RWPE1 (cell line): ENCODE data around the gene IFRD1.

ENCODE experiments used
- CTCF ChIA-PET: fragments of 350-600 bp; sonication (Branson Sonifier 250); formaldehyde crosslinking; extraction: SDS; loops from one replicate; lab custom pipeline; 2021; lab: Yijun Ruan, JAX
- POLR2A ChIA-PET: fragments of 400-600 bp; formaldehyde crosslinking; extraction: SDS; loops from one replicate; lab custom pipeline; 2020; ENCODE audit warnings: antibody characterized with exemption; ENCODE audit not compliant: low non-redundant PET; lab: Yijun Ruan, JAX
- DNase-seq: peaks from one replicate; pipeline ENCODE4 v3.0.0; 2012; ENCODE audit warnings: low spot score
- H3K27ac ChIP-seq: fragments of 450-650 bp; 2 replicates; pipeline ENCODE4 v1.5.1; 2017
- TF ChIP-seq, protein P1 (sequence below): fragments of 450-650 bp; conservative IDR thresholded peaks from 2 replicates; pipeline ENCODE4 v1.5.1; 2017; ENCODE audit warnings: low read depth, mild to moderate bottlenecking

The IFRD1 gene

GRCh38 chr7:112505495-112505894 is 55.2 kb downstream of the IFRD1 start:
- CTCF ChIA-PET: interaction anchor here (0.6 to 0.7 kb wide), 2 partner anchors 494 to 1094 kb away, joined by 4 read pairs; no protein-coding TSS in a partner anchor
- POLR2A ChIA-PET: no interaction called here
- TF ChIP-seq, protein P1, sequence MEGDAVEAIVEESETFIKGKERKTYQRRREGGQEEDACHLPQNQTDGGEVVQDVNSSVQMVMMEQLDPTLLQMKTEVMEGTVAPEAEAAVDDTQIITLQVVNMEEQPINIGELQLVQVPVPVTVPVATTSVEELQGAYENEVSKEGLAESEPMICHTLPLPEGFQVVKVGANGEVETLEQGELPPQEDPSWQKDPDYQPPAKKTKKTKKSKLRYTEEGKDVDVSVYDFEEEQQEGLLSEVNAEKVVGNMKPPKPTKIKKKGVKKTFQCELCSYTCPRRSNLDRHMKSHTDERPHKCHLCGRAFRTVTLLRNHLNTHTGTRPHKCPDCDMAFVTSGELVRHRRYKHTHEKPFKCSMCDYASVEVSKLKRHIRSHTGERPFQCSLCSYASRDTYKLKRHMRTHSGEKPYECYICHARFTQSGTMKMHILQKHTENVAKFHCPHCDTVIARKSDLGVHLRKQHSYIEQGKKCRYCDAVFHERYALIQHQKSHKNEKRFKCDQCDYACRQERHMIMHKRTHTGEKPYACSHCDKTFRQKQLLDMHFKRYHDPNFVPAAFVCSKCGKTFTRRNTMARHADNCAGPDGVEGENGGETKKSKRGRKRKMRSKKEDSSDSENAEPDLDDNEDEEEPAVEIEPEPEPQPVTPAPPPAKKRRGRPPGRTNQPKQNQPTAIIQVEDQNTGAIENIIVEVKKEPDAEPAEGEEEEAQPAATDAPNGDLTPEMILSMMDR: no peak
- H3K27ac ChIP-seq: no peak overlapping the region
- DNase-seq: no peak

DNA sequence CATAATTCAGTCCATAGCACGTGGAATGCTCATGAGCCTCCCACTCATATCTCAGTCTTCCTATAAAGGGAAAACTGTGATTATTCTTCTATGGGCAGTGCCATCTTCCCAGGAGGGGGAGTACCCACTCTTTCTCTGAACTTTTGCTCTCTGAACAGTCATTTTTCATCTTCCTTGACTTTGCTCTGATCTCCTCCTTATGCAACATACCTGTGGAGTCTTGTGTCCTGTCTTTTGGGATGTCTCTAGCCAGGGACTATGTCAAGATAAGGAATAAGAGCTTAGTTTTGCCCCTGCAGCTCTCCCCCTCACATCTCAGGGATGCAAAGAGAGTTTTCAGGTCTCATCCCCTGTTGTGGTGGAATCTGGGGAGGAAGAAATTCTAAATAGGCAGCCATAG is 58.1 kb downstream of the IFRD1 start:
- ChIA-PET POLR2A (no interaction called here), CTCF (no interaction called here)
- no peak for DNase-seq
- TF ChIP-seq, protein P1: no peak
- no peak overlapping the region for H3K27ac ChIP-seq

DNA sequence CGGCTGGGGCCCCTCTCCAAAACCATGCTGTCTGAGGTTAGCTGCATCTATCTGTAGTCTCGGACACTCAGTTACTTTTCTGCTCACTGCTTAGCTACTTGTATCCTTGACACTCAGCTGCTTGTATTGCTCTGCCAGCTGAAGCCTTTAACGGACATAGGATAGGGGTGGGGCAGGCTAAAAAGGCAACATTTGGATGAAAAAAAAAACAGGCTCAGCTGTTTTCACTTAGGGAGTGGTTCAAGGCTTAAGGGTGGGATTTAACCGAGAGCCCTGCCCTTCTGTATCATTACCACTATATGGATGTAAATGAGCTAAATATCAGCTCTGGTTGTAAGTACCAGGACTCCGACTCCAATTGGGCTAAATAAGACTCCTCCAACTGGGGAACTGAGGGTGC is 59.1 kb downstream of the IFRD1 start:
- ChIA-PET CTCF (no interaction called here), POLR2A (no interaction called here)
- H3K27ac ChIP-seq: no peak overlapping the region
- DNase-seq: no peak
- TF ChIP-seq, protein P1: no peak

DNA sequence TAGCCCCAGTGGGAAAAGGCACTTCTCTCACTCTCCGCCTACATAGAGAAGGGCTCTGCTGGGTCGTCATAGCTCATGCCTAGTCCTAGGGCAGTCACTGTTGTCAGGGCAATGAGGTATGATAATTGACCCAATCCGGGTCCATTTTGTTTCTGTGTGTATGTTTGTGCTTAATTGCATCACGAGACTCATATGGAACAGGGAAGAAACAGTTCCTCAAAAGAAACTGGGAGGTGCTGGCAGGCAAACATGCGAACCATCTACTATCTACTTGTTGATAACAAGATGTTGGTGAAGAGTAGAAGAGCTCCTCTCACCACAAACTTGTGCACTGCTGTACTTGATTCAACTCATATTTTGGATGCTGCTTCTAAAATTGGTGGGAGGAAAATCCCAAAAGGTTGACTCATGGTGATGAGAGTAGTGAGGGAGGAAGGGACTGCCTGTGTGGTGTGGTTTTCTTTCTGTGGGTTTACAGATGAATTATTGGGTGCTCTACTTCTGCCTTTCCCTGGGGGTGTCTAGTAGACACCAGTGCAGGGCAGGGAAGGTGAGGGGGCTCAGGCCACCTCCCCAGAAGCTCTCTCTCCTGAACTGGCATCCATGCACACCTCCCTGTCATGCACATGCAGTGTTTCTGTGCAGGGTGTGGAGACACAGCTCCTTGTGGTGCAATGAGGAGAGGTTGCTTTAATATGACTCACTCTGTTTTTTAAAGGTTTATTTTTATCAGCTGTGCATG is 59.9 kb downstream of the IFRD1 start:
- TF ChIP-seq, protein P1: no peak
- ChIA-PET POLR2A (no interaction called here), CTCF (no interaction called here)
- no peak overlapping the region for H3K27ac ChIP-seq
- no peak for DNase-seq

DNA sequence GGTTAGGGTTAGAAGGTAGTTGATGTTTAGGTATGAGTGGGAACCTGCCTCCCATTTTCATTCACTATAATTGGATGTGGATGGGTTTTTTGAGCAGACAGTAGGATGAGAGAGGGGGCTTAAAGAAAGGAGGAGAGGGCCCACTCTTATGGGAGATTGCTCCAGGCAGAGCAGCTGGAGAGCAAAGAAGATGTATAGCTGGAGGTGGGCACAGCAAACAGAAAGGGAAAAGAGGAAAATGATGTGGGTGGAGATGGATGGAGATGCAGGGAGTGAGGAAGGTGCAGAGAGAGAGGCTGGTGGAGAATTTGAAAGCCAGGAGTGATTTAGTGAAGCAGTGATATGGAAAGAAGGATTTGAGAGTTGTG is 60.5 kb downstream of the IFRD1 start:
- no peak for DNase-seq
- TF ChIP-seq, protein P1: no peak
- ChIA-PET CTCF (no interaction called here), POLR2A (no interaction called here)
- H3K27ac ChIP-seq: no peak overlapping the region

DNA sequence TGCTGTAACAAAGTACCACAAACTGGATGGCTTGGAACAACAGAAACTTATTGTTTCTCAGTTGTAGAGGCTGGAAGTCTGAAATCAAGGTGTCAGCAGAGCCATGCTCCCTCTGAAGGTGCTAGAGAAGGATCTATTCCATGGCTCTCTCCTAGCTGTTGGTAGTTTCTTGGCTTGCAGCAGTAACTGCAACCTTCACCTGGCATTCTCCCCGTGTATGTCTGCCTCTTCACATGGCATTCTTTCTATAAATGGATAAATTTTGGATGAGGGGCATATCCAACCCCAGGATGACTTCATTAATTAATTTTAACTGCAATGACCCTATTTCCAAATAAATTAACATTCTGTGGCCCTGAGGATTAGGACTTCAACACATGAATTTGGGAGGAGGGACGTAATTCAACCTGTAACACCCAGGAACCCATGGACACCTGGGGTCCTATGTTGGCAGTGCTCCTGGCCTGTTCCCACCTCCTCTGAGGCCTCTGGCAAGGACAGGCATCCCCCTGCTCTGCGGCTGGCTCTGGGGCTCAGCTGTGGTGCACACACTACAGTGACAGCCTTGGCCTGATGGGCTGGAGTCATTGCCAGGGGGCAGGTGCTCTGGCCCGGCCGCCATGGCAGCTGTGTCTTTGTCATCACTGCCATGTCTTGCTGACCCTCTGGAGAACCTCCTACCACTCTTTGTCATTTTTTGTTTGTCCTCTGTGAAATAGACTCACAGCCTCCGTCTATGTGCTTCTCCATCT is 61.4 kb downstream of the IFRD1 start:
- DNase-seq: no peak
- POLR2A ChIA-PET: no interaction called here
- H3K27ac ChIP-seq: no peak overlapping the region
- TF ChIP-seq, protein P1: no peak
- CTCF ChIA-PET: no interaction called here
